Astrocyte of the cerebellum (primary cell): ENCODE data around the gene CHAF1A.

Experiments used
- DNase-seq: peaks from one replicate; pipeline ENCODE4 v3.0.0-alpha.2; 2011; ENCODE audit warnings: low read depth
- H3K4me3 ChIP-seq: 2 replicates; pipeline ENCODE4 v1.5.1; 2011; ENCODE audit warnings: mild to moderate bottlenecking, low read depth, low read length, moderate library complexity
- in situ Hi-C: cut with HindIII; loops from 2 replicates; pipeline ENCODE4 v1.10.0; 2017; ENCODE audit warnings: low sequenced_read_pairs
- TF ChIP-seq, protein P1 (sequence below): IDR thresholded peaks from 2 replicates; pipeline ENCODE4 v1.5.1; 2012; ENCODE audit warnings: low read length, low read depth, moderate library complexity, mild to moderate bottlenecking; ENCODE audit errors: missing control alignments

The CHAF1A gene

GRCh38 chr19:4389511-4390016, 12.9 kb upstream of the CHAF1A start:
- no peak overlapping the region for H3K4me3 ChIP-seq
- in situ Hi-C loops = no loop called here
- TF ChIP-seq, protein P1, sequence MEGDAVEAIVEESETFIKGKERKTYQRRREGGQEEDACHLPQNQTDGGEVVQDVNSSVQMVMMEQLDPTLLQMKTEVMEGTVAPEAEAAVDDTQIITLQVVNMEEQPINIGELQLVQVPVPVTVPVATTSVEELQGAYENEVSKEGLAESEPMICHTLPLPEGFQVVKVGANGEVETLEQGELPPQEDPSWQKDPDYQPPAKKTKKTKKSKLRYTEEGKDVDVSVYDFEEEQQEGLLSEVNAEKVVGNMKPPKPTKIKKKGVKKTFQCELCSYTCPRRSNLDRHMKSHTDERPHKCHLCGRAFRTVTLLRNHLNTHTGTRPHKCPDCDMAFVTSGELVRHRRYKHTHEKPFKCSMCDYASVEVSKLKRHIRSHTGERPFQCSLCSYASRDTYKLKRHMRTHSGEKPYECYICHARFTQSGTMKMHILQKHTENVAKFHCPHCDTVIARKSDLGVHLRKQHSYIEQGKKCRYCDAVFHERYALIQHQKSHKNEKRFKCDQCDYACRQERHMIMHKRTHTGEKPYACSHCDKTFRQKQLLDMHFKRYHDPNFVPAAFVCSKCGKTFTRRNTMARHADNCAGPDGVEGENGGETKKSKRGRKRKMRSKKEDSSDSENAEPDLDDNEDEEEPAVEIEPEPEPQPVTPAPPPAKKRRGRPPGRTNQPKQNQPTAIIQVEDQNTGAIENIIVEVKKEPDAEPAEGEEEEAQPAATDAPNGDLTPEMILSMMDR = peak; percentile 5
- no peak for DNase-seq

DNA sequence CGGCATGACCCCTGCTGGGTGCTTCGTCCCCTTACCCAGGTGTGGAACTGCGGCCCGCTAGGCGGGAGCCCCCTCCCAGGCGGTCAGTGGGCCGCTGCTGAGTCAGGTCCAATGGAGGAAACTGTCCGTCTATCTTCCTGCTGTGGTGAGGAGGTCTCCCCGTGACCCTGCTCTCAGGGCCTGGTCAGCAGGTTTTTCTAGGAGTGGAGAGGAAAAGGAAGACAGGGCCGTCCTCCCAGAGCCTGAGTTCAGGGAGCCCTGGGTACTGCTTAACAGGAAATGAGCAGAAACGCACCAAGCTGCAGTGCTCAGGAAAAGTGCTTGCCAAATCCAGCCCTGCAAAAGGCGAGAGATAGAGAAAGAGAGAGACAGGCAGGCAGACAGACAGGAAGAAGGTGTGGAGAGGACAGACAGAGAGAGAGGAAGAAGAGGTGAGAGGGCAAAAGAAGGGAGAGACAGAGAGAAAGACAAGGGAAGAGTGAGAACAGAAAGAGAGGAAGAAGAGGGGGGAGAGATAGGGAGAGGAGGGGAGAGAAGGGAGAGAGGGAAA, 12.3 kb upstream of the CHAF1A start:
- in situ Hi-C loops = no loop called here
- TF ChIP-seq, protein P1 = no peak
- DNase-seq = no peak
- H3K4me3 ChIP-seq = peak overlapping the region; percentile 5

GRCh38 chr19:4390567-4391305, 11.7 kb upstream of the CHAF1A start:
- no peak for DNase-seq
- in situ Hi-C loops = no loop called here
- H3K4me3 ChIP-seq = peak overlapping the region; percentile 5
- TF ChIP-seq, protein P1 = no peak

- in situ Hi-C loops = no loop called here
- H3K4me3 ChIP-seq = no peak overlapping the region
- TF ChIP-seq, protein P1 = no peak
- no peak for DNase-seq
These were observed 11.1 kb upstream of the CHAF1A start for GRCh38 chr19:4391306-4391693.

DNA sequence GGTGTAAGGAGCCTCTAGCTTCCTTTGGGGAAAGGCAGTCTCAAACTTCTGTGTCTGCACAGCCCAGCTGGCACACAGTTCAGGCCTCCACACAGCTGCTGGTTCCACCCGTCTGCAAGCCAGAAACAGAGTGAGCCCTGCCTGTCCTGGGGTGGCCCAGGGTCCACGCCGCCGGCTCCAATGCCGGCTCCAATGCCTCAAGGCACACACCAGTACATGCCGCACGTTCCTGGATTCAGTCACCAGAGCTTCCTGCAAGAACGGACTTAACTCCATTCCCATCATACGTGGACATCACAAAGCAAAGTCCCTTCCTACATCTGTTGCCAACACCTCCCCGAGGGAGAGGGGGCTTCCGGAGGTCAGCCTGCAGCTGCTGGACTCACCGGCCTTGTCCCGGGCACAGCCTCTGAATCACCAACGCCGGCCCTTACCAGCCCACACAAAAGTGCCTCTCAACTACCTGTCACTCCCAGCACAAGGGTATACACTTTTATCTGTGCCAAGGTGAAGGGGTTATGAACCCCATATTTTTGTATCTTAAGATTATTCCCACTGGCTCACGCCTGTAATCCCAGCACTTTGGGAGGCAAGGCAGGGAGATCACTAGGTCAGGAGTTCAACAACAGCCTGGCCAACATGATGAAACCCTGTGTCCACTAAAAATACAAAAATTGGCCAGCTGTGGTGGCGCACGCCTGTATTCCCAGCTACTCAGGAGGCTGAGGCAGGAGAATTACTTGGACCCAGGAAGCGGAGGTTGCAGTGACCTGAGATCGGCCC, 10.5 kb upstream of the CHAF1A start:
- H3K4me3 ChIP-seq = no peak overlapping the region
- in situ Hi-C loops = no loop called here
- TF ChIP-seq, protein P1 = no peak
- no peak for DNase-seq

DNA sequence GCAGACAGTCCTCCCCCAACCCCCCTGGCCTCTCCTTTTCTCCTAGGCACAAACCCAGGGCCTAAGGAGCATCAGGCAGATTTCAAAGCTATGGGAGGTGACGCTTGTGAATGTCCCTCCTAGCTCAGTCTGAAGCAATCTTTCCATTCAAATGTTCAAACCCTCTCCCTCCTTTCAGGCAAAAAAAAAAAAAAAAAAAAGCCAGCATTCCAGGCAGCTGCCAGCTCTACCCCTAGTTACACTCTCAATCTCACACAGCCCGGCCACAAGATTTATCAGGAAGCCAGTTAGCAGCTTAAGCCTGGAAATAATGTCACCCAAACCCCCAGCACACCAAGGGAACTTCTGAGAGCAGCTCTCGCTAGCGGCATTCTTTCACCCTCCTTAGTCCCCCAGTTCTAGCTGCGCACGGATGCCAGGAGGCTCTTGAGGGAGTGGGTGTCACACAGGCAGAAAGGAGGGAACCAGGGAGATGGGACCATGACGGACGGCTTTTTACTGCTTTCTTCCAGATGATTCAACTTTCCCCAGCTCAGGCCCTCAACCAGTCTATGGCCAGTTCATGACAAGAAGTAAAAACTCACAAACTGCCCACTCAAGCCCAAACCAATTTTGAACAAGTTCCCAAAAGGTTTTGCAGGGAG, 8.4 kb upstream of the CHAF1A start:
- TF ChIP-seq, protein P1 = no peak
- DNase-seq = no peak
- no peak overlapping the region for H3K4me3 ChIP-seq
- in situ Hi-C loops = no loop called here
